Heart left ventricle (tissue), 13 donors: ENCODE results near the gene KRT32.

Source experiments
- CTCF ChIP-seq, 12 donors: fragments of 200-600 bp; sonication (generic) in 4 of 12; IDR thresholded peaks; one replicate each; pipeline versions ENCODE4 v1.5.0 to v1.8.0; 2018 to 2022; ENCODE audit warnings: antibody characterized with exemption in 12 of 12, mild to moderate bottlenecking in 5 of 12
- POLR2A ChIP-seq, 2 donors: fragments of 450-650 bp; IDR thresholded peaks; one replicate each; pipeline ENCODE4 v1.6.1; 2017; ENCODE audit warnings: antibody characterized with exemption in 2 of 2, mild to moderate bottlenecking in 2 of 2, moderate library complexity in 2 of 2
- donor health status: ischemic (EF 13 %, LVEDD 7.1; RV severe dilation, severe dysfunction).
- donor health status: DM: no; HTN: yes; CAD: no.
- donor health status: DM: no; HTN: no; CAD: no.
- donor health status: ischemic (EF 25% LVEDD 6.9; RV normal size, moderate dysfunction).
- donor health status: ischemic (EF 25% LVEDD 5.7; RV mildly dilated, moderate dysfunction).
- donor health status: ischemic (EF 35%, LVEDD 5.7; RV mildly dilated, moderate dysfunction).
- donor health status: nonischemic (EF 11% LVEDD 7.7; RV severe dilation, severe dysfunction).
- donor health status: DM: yes; HTN: yes; CAD: no.
- donor health status: PGD.
- donor health status: ischemic (EF 29% LVEDD 5.4; RV normal size, mild dysfunction).
- donor health status: nonischemic (EF 23%, LVEDD 6.1; RV moderate dilation, normal function).

GRCh38 chr17:41467561-41467960, 375 bp upstream of the KRT32 start:
- TF ChIP-seq CTCF (IDR thresholded peaks at IDR 0.05): no peak
- TF ChIP-seq POLR2A (IDR thresholded peaks at IDR 0.05): no peak
